PC-9 (cell line): ENCODE results near the gene LRRC4C. TPM values are rescaled to one million over a fixed set of nuclear protein-coding genes. Genes with fewer than 3 reads are reported as not detected.

ENCODE experiments used
- BruUV-seq: library from RNA; stranded (reverse); fragments of 400-500 nt; replicated peaks from 2 replicates; lab custom pipeline; 2021; lab: Mats Ljungman, UMichigan
- CTCF ChIA-PET: fragments of 300-600 bp; sonication (Branson Sonifier 250); formaldehyde crosslinking; loops from one replicate; lab custom pipeline; 2022; ENCODE audit warnings: antibody characterized with exemption; lab: Charles Lee
- POLR2A ChIA-PET: fragments of 300-600 bp; sonication (Branson Sonifier 250); formaldehyde crosslinking; loops from one replicate; lab custom pipeline; 2022; ENCODE audit warnings: antibody characterized with exemption; ENCODE audit not compliant: unreplicated experiment; lab: Charles Lee
- DNase-seq, 2 experiments: peaks; one replicate each; pipeline versions ENCODE4 v3.0.0 to v3.0.0-alpha.2; 2015 to 2022; ENCODE audit warnings: mixed read lengths in 1 of 2
- H2AFZ ChIP-seq: fragments of 200-600 bp; sonication (generic); 2 replicates; pipeline ENCODE4 v1.8.1; 2017; ENCODE audit warnings: antibody characterized with exemption
- H3F3A ChIP-seq: fragments of 200-600 bp; sonication (generic); 2 replicates; pipeline ENCODE4 v1.8.1; 2017; ENCODE audit warnings: antibody characterized with exemption, mild to moderate bottlenecking, low read depth; ENCODE audit not compliant: insufficient read depth
- H3K27ac ChIP-seq: fragments of 200-600 bp; sonication (generic); 2 replicates; pipeline ENCODE4 v1.6.1; 2016; ENCODE audit warnings: mixed run types
- H3K27me3 ChIP-seq: fragments of 200-600 bp; sonication (generic); 2 replicates; pipeline ENCODE4 v1.6.1; 2016; ENCODE audit warnings: low read depth, mixed run types; ENCODE audit not compliant: insufficient read depth
- H3K36me3 ChIP-seq: fragments of 200-600 bp; sonication (generic); 2 replicates; pipeline ENCODE4 v1.6.1; 2016; ENCODE audit warnings: low read depth, mixed run types
- H3K4me1 ChIP-seq: fragments of 200-600 bp; sonication (generic); replicated peaks from 2 replicates; pipeline ENCODE4 v1.6.1; 2016; ENCODE audit warnings: mixed run types; ENCODE audit not compliant: insufficient read depth
- H3K4me2 ChIP-seq: fragments of 200-600 bp; sonication (generic); 2 replicates; pipeline ENCODE4 v1.6.1; 2017; ENCODE audit warnings: mixed run types
- H3K4me3 ChIP-seq: fragments of 200-600 bp; sonication (generic); 2 replicates; pipeline ENCODE4 v1.6.1; 2016; ENCODE audit warnings: mixed run types
- H3K79me2 ChIP-seq: fragments of 200-600 bp; sonication (generic); 2 replicates; pipeline ENCODE4 v1.6.1; 2017; ENCODE audit warnings: low read depth, mixed run types
- H3K9me2 ChIP-seq: fragments of 200-600 bp; sonication (generic); 2 replicates; pipeline ENCODE4 v1.8.1; 2017; ENCODE audit warnings: mild to moderate bottlenecking; ENCODE audit not compliant: insufficient read depth
- H3K9me3 ChIP-seq: fragments of 200-600 bp; sonication (generic); 2 replicates; pipeline ENCODE4 v1.8.1; 2016; ENCODE audit warnings: low read depth; ENCODE audit not compliant: insufficient read depth
- H4K20me1 ChIP-seq: fragments of 200-600 bp; sonication (generic); 2 replicates; pipeline ENCODE4 v1.8.1; 2017; ENCODE audit not compliant: insufficient read depth
- EZH2 ChIP-seq: fragments of 200-600 bp; sonication (generic); IDR thresholded peaks from 2 replicates; pipeline ENCODE4 v1.8.0; 2017; ENCODE audit warnings: antibody characterized with exemption, low read depth
- intact Hi-C: fragments of 100-400 bp; cut with micrococcal nuclease; formaldehyde crosslinking; loops from one replicate; pipeline ENCODE4 v1.10.0; 2022; ENCODE audit not compliant: unreplicated experiment
- total RNA-seq: library from RNA; stranded (reverse); gene quantifications from 2 replicates; pipeline ENCODE4 v1.2.3, GENCODE V29; 2021
- TF ChIP-seq, protein P1 (sequence below): fragments of 200-600 bp; sonication (generic); conservative IDR thresholded peaks from 2 replicates; pipeline ENCODE4 v1.6.1; 2017; ENCODE audit warnings: mixed run types, antibody characterized with exemption, mild to moderate bottlenecking, moderate library complexity

Gene LRRC4C
- total RNA-seq, 1 experiment from 2014 or later = not detected

GRCh38 chr11:40514124-40514523 lies 945.3 kb downstream of the LRRC4C start:
- H3K36me3 ChIP-seq = no peaks in the 10 kb centered on the region
- ChIA-PET CTCF (no interaction called here), POLR2A (no interaction called here)
- H4K20me1 ChIP-seq = no peaks in the 10 kb centered on the region
- H3K4me2 ChIP-seq = no peak overlapping the region
- no peaks in the 10 kb centered on the region for H3K9me2 ChIP-seq
- no peaks in the 10 kb centered on the region for H3K4me1 ChIP-seq
- no TSS peak for BruUV-seq
- no peak overlapping the region for H3K27ac ChIP-seq
- H2AFZ ChIP-seq = no peak overlapping the region
- H3K79me2 ChIP-seq = no peaks in the 10 kb centered on the region
- DNase-seq = no peak
- H3K27me3 ChIP-seq = no peaks in the 10 kb centered on the region
- TF ChIP-seq, protein P1, sequence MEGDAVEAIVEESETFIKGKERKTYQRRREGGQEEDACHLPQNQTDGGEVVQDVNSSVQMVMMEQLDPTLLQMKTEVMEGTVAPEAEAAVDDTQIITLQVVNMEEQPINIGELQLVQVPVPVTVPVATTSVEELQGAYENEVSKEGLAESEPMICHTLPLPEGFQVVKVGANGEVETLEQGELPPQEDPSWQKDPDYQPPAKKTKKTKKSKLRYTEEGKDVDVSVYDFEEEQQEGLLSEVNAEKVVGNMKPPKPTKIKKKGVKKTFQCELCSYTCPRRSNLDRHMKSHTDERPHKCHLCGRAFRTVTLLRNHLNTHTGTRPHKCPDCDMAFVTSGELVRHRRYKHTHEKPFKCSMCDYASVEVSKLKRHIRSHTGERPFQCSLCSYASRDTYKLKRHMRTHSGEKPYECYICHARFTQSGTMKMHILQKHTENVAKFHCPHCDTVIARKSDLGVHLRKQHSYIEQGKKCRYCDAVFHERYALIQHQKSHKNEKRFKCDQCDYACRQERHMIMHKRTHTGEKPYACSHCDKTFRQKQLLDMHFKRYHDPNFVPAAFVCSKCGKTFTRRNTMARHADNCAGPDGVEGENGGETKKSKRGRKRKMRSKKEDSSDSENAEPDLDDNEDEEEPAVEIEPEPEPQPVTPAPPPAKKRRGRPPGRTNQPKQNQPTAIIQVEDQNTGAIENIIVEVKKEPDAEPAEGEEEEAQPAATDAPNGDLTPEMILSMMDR = no peak
- TF ChIP-seq EZH2 = no peak
- intact Hi-C loops = no loop called here
- no peaks in the 10 kb centered on the region for H3K9me3 ChIP-seq
- no peaks in the 10 kb centered on the region for H3F3A ChIP-seq
- no peak overlapping the region for H3K4me3 ChIP-seq

GRCh38 chr11:40513281-40513680 lies 946.2 kb downstream of the LRRC4C start:
- no peak for DNase-seq
- no peaks in the 10 kb centered on the region for H3K36me3 ChIP-seq
- H3K79me2 ChIP-seq = no peaks in the 10 kb centered on the region
- no TSS peak for BruUV-seq
- H3K4me3 ChIP-seq = no peak overlapping the region
- H3K9me3 ChIP-seq = no peaks in the 10 kb centered on the region
- CTCF ChIA-PET = no interaction called here
- TF ChIP-seq EZH2 = no peak
- TF ChIP-seq, protein P1 = no peak
- no peak overlapping the region for H3K27ac ChIP-seq
- H2AFZ ChIP-seq = no peak overlapping the region
- intact Hi-C loops = no loop called here
- H4K20me1 ChIP-seq = no peaks in the 10 kb centered on the region
- no peak overlapping the region for H3K4me2 ChIP-seq
- POLR2A ChIA-PET = no interaction called here
- no peaks in the 10 kb centered on the region for H3K4me1 ChIP-seq
- no peaks in the 10 kb centered on the region for H3F3A ChIP-seq
- H3K9me2 ChIP-seq = no peaks in the 10 kb centered on the region
- no peaks in the 10 kb centered on the region for H3K27me3 ChIP-seq

- no peak overlapping the region for H3K27ac ChIP-seq
- H3K9me3 ChIP-seq = no peaks in the 10 kb centered on the region
- intact Hi-C loops = no loop called here
- POLR2A ChIA-PET = interaction anchor here (0.7 kb wide), 1 partner anchor 21 kb away, joined by 3 read pairs; no protein-coding TSS in a partner anchor
- H3K27me3 ChIP-seq = no peaks in the 10 kb centered on the region
- BruUV-seq = no TSS peak
- no peaks in the 10 kb centered on the region for H3K9me2 ChIP-seq
- H3K79me2 ChIP-seq = no peaks in the 10 kb centered on the region
- H3K4me1 ChIP-seq = no peaks in the 10 kb centered on the region
- H3F3A ChIP-seq = no peaks in the 10 kb centered on the region
- no peak overlapping the region for H2AFZ ChIP-seq
- DNase-seq = no peak
- no peak overlapping the region for H3K4me2 ChIP-seq
- no peak overlapping the region for H3K4me3 ChIP-seq
- no peaks in the 10 kb centered on the region for H3K36me3 ChIP-seq
- H4K20me1 ChIP-seq = no peaks in the 10 kb centered on the region
- CTCF ChIA-PET = no interaction called here
- TF ChIP-seq, protein P1 = no peak
- TF ChIP-seq EZH2 = no peak
Observed at GRCh38 chr11:40508303-40508702, 951.1 kb downstream of the LRRC4C start.
